WERI-Rb-1 (cell line): ENCODE measurements around the gene SH3YL1.

Experiments
- DNase-seq: peaks from one replicate; pipeline ENCODE4 v3.0.0-alpha.2; 2020
- H3K27ac ChIP-seq: fragments of 250-450 bp; sonication (Bioruptor Pico); 2 replicates; pipeline ENCODE4 v1.5.1; 2020; ENCODE audit warnings: mild to moderate bottlenecking, moderate library complexity
- H3K27me3 ChIP-seq: fragments of 250-450 bp; sonication (Bioruptor Pico); 2 replicates; pipeline ENCODE4 v1.5.1; 2021; ENCODE audit warnings: mild to moderate bottlenecking, low read depth, moderate library complexity; ENCODE audit not compliant: insufficient read depth, severe bottlenecking
- H3K36me3 ChIP-seq: fragments of 250-450 bp; sonication (Bioruptor Pico); 2 replicates; pipeline ENCODE4 v1.5.1; 2020; ENCODE audit warnings: mild to moderate bottlenecking, moderate library complexity
- H3K4me3 ChIP-seq: 2 replicates; pipeline ENCODE4 v1.5.1; 2011; ENCODE audit warnings: low read depth, mild to moderate bottlenecking, control low read depth, low read length
- H3K9me3 ChIP-seq: fragments of 250-450 bp; sonication (Bioruptor Pico); 2 replicates; pipeline ENCODE4 v1.5.1; 2021; ENCODE audit warnings: mild to moderate bottlenecking, moderate library complexity; ENCODE audit not compliant: severe bottlenecking
- CTCF ChIP-seq: IDR thresholded peaks from 2 replicates; pipeline ENCODE4 v1.5.1; 2011; ENCODE audit warnings: low read depth, mild to moderate bottlenecking, control low read depth, inconsistent platforms, low read length

The SH3YL1 gene

GRCh38 chr2:263774-264492 lies at the start of gene SH3YL1:
TSS of gene SH3YL1 (minus strand) at chr2:264032. CDS start at chr2:263984, 48 bp downstream.
- peak within 1 kb of the TSS; percentile 98 for H3K27ac ChIP-seq
- H3K27me3 ChIP-seq = no peaks in the 10 kb centered on the region
- TF ChIP-seq CTCF = no peak
- no peaks in the 10 kb centered on the region for H3K9me3 ChIP-seq
- peaks cover 17% of the 10 kb centered on the region for H3K36me3 ChIP-seq
- H3K4me3 ChIP-seq = peak within 1 kb of the TSS; percentile 98
- DNase-seq = no peak

GRCh38 chr2:310994-311393 lies 47.2 kb upstream of the SH3YL1 start:
- no peaks in the 10 kb centered on the region for H3K36me3 ChIP-seq
- no peak for DNase-seq
- no peaks in the 10 kb centered on the region for H3K27me3 ChIP-seq
- no peak for TF ChIP-seq CTCF
- H3K4me3 ChIP-seq = no peak overlapping the region
- no peak overlapping the region for H3K27ac ChIP-seq
- no peaks in the 10 kb centered on the region for H3K9me3 ChIP-seq

GRCh38 chr2:309954-310510 lies 46.2 kb upstream of the SH3YL1 start:
- Histone ChIP-seq H3K27ac (no peak overlapping the region), H3K27me3 (no peaks in the 10 kb centered on the region), H3K4me3 (no peak overlapping the region), H3K9me3 (no peaks in the 10 kb centered on the region), H3K36me3 (no peaks in the 10 kb centered on the region)
- TF ChIP-seq CTCF = no peak
- no peak for DNase-seq

- no peak for DNase-seq
- no peak overlapping the region for H3K27ac ChIP-seq
Measured at GRCh38 chr2:309148-309953, 45.5 kb upstream of the SH3YL1 start.

GRCh38 chr2:305366-305765 lies 41.5 kb upstream of the SH3YL1 start:
- peaks cover 5% of the 10 kb centered on the region for H3K9me3 ChIP-seq
- H3K4me3 ChIP-seq = no peak overlapping the region
- DNase-seq = no peak
- no peak for TF ChIP-seq CTCF
- H3K36me3 ChIP-seq = no peaks in the 10 kb centered on the region
- H3K27ac ChIP-seq = no peak overlapping the region
- H3K27me3 ChIP-seq = no peaks in the 10 kb centered on the region

More at GRCh38 chr2:309148-309953, 45.5 kb upstream of the SH3YL1 start:
- no peaks in the 10 kb centered on the region for H3K9me3 ChIP-seq
- H3K27me3 ChIP-seq = no peaks in the 10 kb centered on the region
- TF ChIP-seq CTCF = no peak
- no peaks in the 10 kb centered on the region for H3K36me3 ChIP-seq
- no peak overlapping the region for H3K4me3 ChIP-seq
